Parathyroid adenoma (tissue), 2 donors: ENCODE data around the gene WDR62.

Experiments
- H2AFZ ChIP-seq: fragments of 300-600 bp; sonication (generic); one replicate; pipeline ENCODE4 v1.7.0; 2017; ENCODE audit warnings: antibody characterized with exemption, mild to moderate bottlenecking
- H3K27ac ChIP-seq: fragments of 300-600 bp; sonication (generic); one replicate; pipeline ENCODE4 v1.7.0; 2017
- H3K27me3 ChIP-seq: fragments of 300-600 bp; sonication (generic); one replicate; pipeline ENCODE4 v1.7.0; 2017; ENCODE audit warnings: low read length; ENCODE audit not compliant: control insufficient read depth, insufficient read depth
- H3K36me3 ChIP-seq: fragments of 300-600 bp; sonication (generic); one replicate; pipeline ENCODE4 v1.7.0; 2017; ENCODE audit warnings: low read length; ENCODE audit not compliant: control insufficient read depth, insufficient read depth
- H3K4me1 ChIP-seq: fragments of 300-600 bp; sonication (generic); one replicate; pipeline ENCODE4 v1.7.0; 2017; ENCODE audit warnings: control low read depth
- H3K4me2 ChIP-seq: fragments of 300-600 bp; sonication (generic); one replicate; pipeline ENCODE4 v1.7.0; 2017; ENCODE audit warnings: low read length
- H3K4me3 ChIP-seq: fragments of 300-600 bp; sonication (generic); one replicate; pipeline ENCODE4 v1.7.0; 2017; ENCODE audit warnings: low read depth, low read length
- H3K79me2 ChIP-seq: fragments of 300-600 bp; sonication (generic); one replicate; pipeline ENCODE4 v1.7.0; 2017; ENCODE audit warnings: control low read depth
- H3K9ac ChIP-seq: fragments of 300-600 bp; sonication (generic); one replicate; pipeline ENCODE4 v1.7.0; 2017; ENCODE audit warnings: mild to moderate bottlenecking
- H3K9me3 ChIP-seq: fragments of 300-600 bp; sonication (generic); one replicate; pipeline ENCODE4 v1.7.0; 2017; ENCODE audit warnings: low read length; ENCODE audit not compliant: control insufficient read depth
- TF ChIP-seq, protein P1 (sequence below): fragments of 300-600 bp; sonication (generic); IDR thresholded peaks from one replicate; pipeline ENCODE4 v1.7.0; 2017; ENCODE audit warnings: antibody characterized with exemption, mild to moderate bottlenecking
- donor health status: primary hyperparathyroidism.

WDR62 gene

DNA sequence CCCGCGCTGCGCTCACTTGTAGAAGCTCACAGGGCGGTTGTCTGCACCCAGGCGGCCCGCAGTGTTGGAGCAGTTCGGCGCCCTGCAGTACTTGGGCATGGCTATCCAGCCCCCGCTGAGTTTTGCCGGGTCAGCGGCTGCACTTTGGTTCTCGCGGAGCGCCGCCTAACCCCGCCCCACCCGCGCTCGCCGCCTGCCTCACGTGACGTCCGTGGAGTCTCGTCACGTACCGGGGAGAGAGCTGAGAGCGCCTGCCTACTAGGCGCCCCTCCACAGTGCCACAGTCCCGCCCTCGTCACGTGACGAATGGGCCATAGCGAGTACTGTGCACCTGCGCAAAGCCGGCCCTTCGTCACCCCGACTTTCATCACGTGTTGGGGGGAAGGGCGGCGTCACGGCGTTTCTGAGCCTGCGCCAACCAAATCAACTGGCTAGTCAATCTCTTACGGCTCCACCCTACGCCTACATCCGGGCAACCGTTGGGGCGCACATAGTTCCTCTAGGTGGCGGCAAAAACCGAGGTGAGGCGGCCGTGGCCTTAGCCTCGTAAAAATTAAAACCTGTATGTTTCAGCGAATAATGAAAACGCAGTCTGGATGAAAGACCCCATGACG lies 471 bp upstream of the WDR62 start, which contains the start of gene THAP8:
Gene THAP8 (minus strand): TSS at position 167 of the 614 bp plus-strand sequence. CDS start 68 bp downstream, at position 99.
- H3K79me2 ChIP-seq: no peaks in the 10 kb centered on the region
- H3K4me1 ChIP-seq: no peaks in the 10 kb centered on the region
- peak within 1 kb of the TSS; percentile 95 for H2AFZ ChIP-seq
- TF ChIP-seq, protein P1, sequence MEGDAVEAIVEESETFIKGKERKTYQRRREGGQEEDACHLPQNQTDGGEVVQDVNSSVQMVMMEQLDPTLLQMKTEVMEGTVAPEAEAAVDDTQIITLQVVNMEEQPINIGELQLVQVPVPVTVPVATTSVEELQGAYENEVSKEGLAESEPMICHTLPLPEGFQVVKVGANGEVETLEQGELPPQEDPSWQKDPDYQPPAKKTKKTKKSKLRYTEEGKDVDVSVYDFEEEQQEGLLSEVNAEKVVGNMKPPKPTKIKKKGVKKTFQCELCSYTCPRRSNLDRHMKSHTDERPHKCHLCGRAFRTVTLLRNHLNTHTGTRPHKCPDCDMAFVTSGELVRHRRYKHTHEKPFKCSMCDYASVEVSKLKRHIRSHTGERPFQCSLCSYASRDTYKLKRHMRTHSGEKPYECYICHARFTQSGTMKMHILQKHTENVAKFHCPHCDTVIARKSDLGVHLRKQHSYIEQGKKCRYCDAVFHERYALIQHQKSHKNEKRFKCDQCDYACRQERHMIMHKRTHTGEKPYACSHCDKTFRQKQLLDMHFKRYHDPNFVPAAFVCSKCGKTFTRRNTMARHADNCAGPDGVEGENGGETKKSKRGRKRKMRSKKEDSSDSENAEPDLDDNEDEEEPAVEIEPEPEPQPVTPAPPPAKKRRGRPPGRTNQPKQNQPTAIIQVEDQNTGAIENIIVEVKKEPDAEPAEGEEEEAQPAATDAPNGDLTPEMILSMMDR: peak; percentile 86
- H3K4me3 ChIP-seq: peak within 1 kb of the TSS; percentile 64
- no peaks in the 10 kb centered on the region for H3K9me3 ChIP-seq
- peak within 1 kb of the TSS; percentile 22 for H3K9ac ChIP-seq
- no peaks in the 10 kb centered on the region for H3K27me3 ChIP-seq
- peak within 1 kb of the TSS; percentile 86 for H3K27ac ChIP-seq
- H3K36me3 ChIP-seq: no peaks in the 10 kb centered on the region
- peak within 1 kb of the TSS; percentile 99 for H3K4me2 ChIP-seq

- no peak overlapping the region for H3K4me2 ChIP-seq
- H3K4me1 ChIP-seq: no peaks in the 10 kb centered on the region
- H3K9ac ChIP-seq: no peak overlapping the region
- no peak overlapping the region for H3K27ac ChIP-seq
- H3K9me3 ChIP-seq: no peaks in the 10 kb centered on the region
- H3K36me3 ChIP-seq: no peaks in the 10 kb centered on the region
- no peak overlapping the region for H2AFZ ChIP-seq
- no peaks in the 10 kb centered on the region for H3K79me2 ChIP-seq
- no peaks in the 10 kb centered on the region for H3K27me3 ChIP-seq
- TF ChIP-seq, protein P1: no peak
- no peak overlapping the region for H3K4me3 ChIP-seq
Measured at GRCh38 chr19:36058481-36059179, 3.9 kb downstream of the WDR62 start.

GRCh38 chr19:36059180-36059910 lies 4.6 kb downstream of the WDR62 start:
- Histone ChIP-seq H3K9me3 (no peaks in the 10 kb centered on the region), H3K4me2 (no peak overlapping the region), H3K79me2 (no peaks in the 10 kb centered on the region), H3K27ac (no peak overlapping the region), H2AFZ (no peak overlapping the region), H3K27me3 (no peaks in the 10 kb centered on the region), H3K36me3 (no peaks in the 10 kb centered on the region), H3K9ac (no peak overlapping the region), H3K4me3 (no peak overlapping the region), H3K4me1 (no peaks in the 10 kb centered on the region)
- TF ChIP-seq, protein P1: no peak

- H2AFZ ChIP-seq: no peak overlapping the region
- no peaks in the 10 kb centered on the region for H3K36me3 ChIP-seq
- TF ChIP-seq, protein P1: peak; percentile 10
- H3K9me3 ChIP-seq: no peaks in the 10 kb centered on the region
- no peak overlapping the region for H3K9ac ChIP-seq
- H3K27me3 ChIP-seq: no peaks in the 10 kb centered on the region
- no peaks in the 10 kb centered on the region for H3K79me2 ChIP-seq
- H3K4me1 ChIP-seq: no peaks in the 10 kb centered on the region
- no peak overlapping the region for H3K27ac ChIP-seq
- no peak overlapping the region for H3K4me2 ChIP-seq
- H3K4me3 ChIP-seq: no peak overlapping the region
Measured at GRCh38 chr19:36060430-36060829, 5.7 kb downstream of the WDR62 start.
